SK-N-SH (cell line): Measurements from ENCODE around the gene PRR36. TPM values are rescaled to one million over a fixed set of nuclear protein-coding genes. Genes with fewer than 3 reads are reported as not detected.

Experiments
- CTCF ChIA-PET: fragments of 300-600, 350-600 bp; formaldehyde crosslinking; extraction: SDS; loops from one replicate; lab custom pipeline; 2021; lab: Yijun Ruan, JAX
- POLR2A ChIA-PET: fragments of 350-600 bp; sonication (Branson Sonifier 250); formaldehyde crosslinking; extraction: SDS; loops from one replicate; lab custom pipeline; 2020; ENCODE audit warnings: antibody characterized with exemption, inconsistent platforms; lab: Yijun Ruan, JAX
- DNase-seq: peaks from one replicate; pipeline ENCODE4 v3.0.0; 2012
- H2AFZ ChIP-seq: fragments of 200-600 bp; sonication (generic); 2 replicates; pipeline ENCODE4 v1.8.1; 2016; ENCODE audit warnings: antibody characterized with exemption, mild to moderate bottlenecking, low read depth
- H3F3A ChIP-seq: fragments of 200-600 bp; sonication (generic); replicated peaks from 2 replicates; pipeline ENCODE3; 2016; ENCODE audit warnings: antibody characterized with exemption, mild to moderate bottlenecking; ENCODE audit not compliant: insufficient read depth
- H3K27ac ChIP-seq, 2 experiments: fragments of 200-500 bp in 1 of 2; fragments of 200-600 bp in 1 of 2; sonication (Bioruptor generic) in 1 of 2; sonication (generic), shearing (Covaris generic) in 1 of 2; 2 replicates each; pipeline versions ENCODE4 v1.5.1 to v1.6.1; 2014 to 2016; ENCODE audit warnings: low read depth in 2 of 2, inconsistent platforms in 1 of 2, low read length in 1 of 2, mild to moderate bottlenecking in 1 of 2, mixed read lengths in 1 of 2
- H3K27me3 ChIP-seq: fragments of 200-600 bp; sonication (generic), shearing (Covaris generic); 2 replicates; pipeline ENCODE4 v1.6.1; 2016; ENCODE audit warnings: mixed run types; ENCODE audit not compliant: insufficient read depth
- H3K36me3 ChIP-seq, 2 experiments: fragments of 200-500 bp in 1 of 2; fragments of 200-600 bp in 1 of 2; sonication (Bioruptor generic) in 1 of 2; sonication (generic) in 1 of 2; replicated peaks in 1 of 2; 2 replicates each; pipeline versions ENCODE3 to v1.5.1; 2014 to 2016; ENCODE audit warnings: low read length in 1 of 2, mild to moderate bottlenecking in 1 of 2; ENCODE audit not compliant: insufficient read depth in 2 of 2, control insufficient read depth in 1 of 2
- H3K4me1 ChIP-seq, 2 experiments: fragments of 200-500 bp in 1 of 2; fragments of 200-600 bp in 1 of 2; sonication (Bioruptor generic) in 1 of 2; sonication (generic), shearing (Covaris generic) in 1 of 2; 2 replicates each; pipeline versions ENCODE4 v1.5.1 to v1.6.1; 2014 to 2016; ENCODE audit warnings: low read depth in 1 of 2, low read length in 1 of 2, mixed run types in 1 of 2; ENCODE audit not compliant: insufficient read depth in 2 of 2, control insufficient read depth in 1 of 2
- H3K4me2 ChIP-seq: fragments of 200-600 bp; sonication (generic), shearing (Covaris generic); 2 replicates; pipeline ENCODE4 v1.6.1; 2017; ENCODE audit warnings: mixed run types
- H3K4me3 ChIP-seq, 2 experiments: fragments of 200-500 bp in 1 of 2; fragments of 200-600 bp in 1 of 2; sonication (Bioruptor generic) in 1 of 2; sonication (generic), shearing (Covaris generic) in 1 of 2; 2 replicates each; pipeline versions ENCODE4 v1.5.1 to v1.8.1; 2014 to 2016; ENCODE audit warnings: low read depth in 2 of 2, inconsistent platforms in 1 of 2, low read length in 1 of 2, mild to moderate bottlenecking in 1 of 2, mixed read lengths in 1 of 2, moderate library complexity in 1 of 2
- H3K79me2 ChIP-seq: fragments of 200-600 bp; sonication (generic); 2 replicates; pipeline ENCODE4 v1.8.1; 2017; ENCODE audit warnings: mild to moderate bottlenecking; ENCODE audit not compliant: insufficient read depth
- H3K9ac ChIP-seq: fragments of 200-600 bp; sonication (generic); 2 replicates; pipeline ENCODE4 v1.6.1; 2017; ENCODE audit warnings: mixed run types
- H3K9me2 ChIP-seq: fragments of 200-600 bp; sonication (generic); 2 replicates; pipeline ENCODE4 v1.6.1; 2017; ENCODE audit warnings: mixed run types
- H3K9me3 ChIP-seq: fragments of 200-600 bp; sonication (generic); 2 replicates; pipeline ENCODE4 v1.6.1; 2017; ENCODE audit warnings: mixed run types, mild to moderate bottlenecking, moderate library complexity
- H4K20me1 ChIP-seq: fragments of 200-600 bp; sonication (generic); 2 replicates; pipeline ENCODE4 v1.6.1; 2017; ENCODE audit warnings: mild to moderate bottlenecking, mixed run types; ENCODE audit not compliant: insufficient read depth
- ELF1 ChIP-seq: IDR thresholded peaks from 2 replicates; pipeline ENCODE4 v1.4.0; 2012
- FOSL2 ChIP-seq: IDR thresholded peaks from 2 replicates; pipeline ENCODE4 v1.4.0; 2012; ENCODE audit warnings: low read depth, mild to moderate bottlenecking, moderate library complexity, borderline replicate concordance
- FOXJ3 ChIP-seq: sonication (generic); formaldehyde crosslinking; IDR thresholded peaks from 2 replicates; pipeline ENCODE4 v1.5.1; 2020; ENCODE audit warnings: mild to moderate bottlenecking, missing genetic modification reagents
- MEF2A ChIP-seq: IDR thresholded peaks from 2 replicates; pipeline ENCODE4 v1.4.0; 2012; ENCODE audit warnings: low read depth, borderline replicate concordance
- MXI1 ChIP-seq: IDR thresholded peaks from 2 replicates; pipeline ENCODE4 v1.6.1; 2012; ENCODE audit warnings: mild to moderate bottlenecking, low read depth, low read length, improper control_type of control experiment
- RAD21 ChIP-seq: IDR thresholded peaks from 2 replicates; pipeline ENCODE4 v1.6.1; 2012; ENCODE audit warnings: mild to moderate bottlenecking, low read length
- RCOR1 ChIP-seq: fragments of 150-350 bp; IDR thresholded peaks from 2 replicates; pipeline ENCODE4 v1.6.1; 2017; ENCODE audit warnings: antibody characterized with exemption, low read length
- REST ChIP-seq: IDR thresholded peaks from 2 replicates; pipeline ENCODE4 v1.6.1; 2012; ENCODE audit warnings: mild to moderate bottlenecking, low read depth, low read length, moderate library complexity
- SMC3 ChIP-seq: IDR thresholded peaks from 2 replicates; pipeline ENCODE4 v1.6.1; 2012; ENCODE audit warnings: low read depth, low read length, improper control_type of control experiment
- TCF12 ChIP-seq: IDR thresholded peaks from 2 replicates; pipeline ENCODE4 v1.4.0; 2012
- USF2 ChIP-seq: fragments of 150-350 bp; IDR thresholded peaks from 2 replicates; pipeline ENCODE4 v1.6.1; 2017; ENCODE audit warnings: antibody characterized with exemption, low read length, low read depth, borderline replicate concordance
- WGBS: methylation state at CpG from one replicate; pipeline ENCODE4 v1.1.6; 2017; ENCODE audit warnings: low lambda C conversion rate; 5-methylcytosine and 5-hydroxymethylcytosine counted together
- polyA plus RNA-seq, 3 experiments: library from polyadenylated mRNA; depleted of rRNA; stranded (reverse); fragments of >200 nt; gene quantifications; 2 replicates each; pipeline ENCODE4 v1.2.3, GENCODE V29; 2012

PRR36 gene
- polyA plus RNA-seq, 1 of the 3 experiments (the other 2 are of a cell fraction), result 0.18 TPM

GRCh38 chr19:7873304-7874075 is 700 bp downstream of the PRR36 start (continued):
- no peak for TF ChIP-seq MXI1
- TF ChIP-seq TCF12, result no peak
- no peak for TF ChIP-seq MEF2A
- no peak for TF ChIP-seq RCOR1
- TF ChIP-seq FOXJ3 (CRISPR knock-in tag), result no peak
- TF ChIP-seq ELF1, result no peak
- TF ChIP-seq USF2, result no peak

GRCh38 chr19:7872306-7873204 is 1.6 kb downstream of the PRR36 start:
- H4K20me1 ChIP-seq, result no peaks in the 10 kb centered on the region
- no peak overlapping the region; a peak in 1 of 4 replicates for H3K27ac ChIP-seq
- peaks cover 14% of the 10 kb centered on the region for H3F3A ChIP-seq
- H3K9me2 ChIP-seq, result no peaks in the 10 kb centered on the region
- peak overlapping the region; percentile 55; the same call in 1 of the 2 replicates for H3K4me2 ChIP-seq
- no peak overlapping the region for H3K4me3 ChIP-seq
- no peak for DNase-seq
- H3K9ac ChIP-seq, result no peak overlapping the region
- no peaks in the 10 kb centered on the region for H3K79me2 ChIP-seq
- H3K4me1 ChIP-seq, result peaks cover 0 to 30% of the 10 kb centered on the region in 2 experiments; a peak in 2 of 4 replicates
- H2AFZ ChIP-seq, result no peak overlapping the region
- H3K27me3 ChIP-seq, result no peaks in the 10 kb centered on the region
- ChIA-PET POLR2A (no interaction called here), CTCF (interaction anchor here (0.7 to 1.6 kb wide), 6 partner anchors 11 to 55 kb away, joined by 3 to 5 read pairs (median 4); partner anchors contain the start of gene MAP2K7)
- 95% methylated on average over 10 of the region's 47 CpGs for WGBS
- H3K9me3 ChIP-seq, result no peaks in the 10 kb centered on the region
- TF ChIP-seq RCOR1, result no peak
- no peak for TF ChIP-seq TCF12
- TF ChIP-seq SMC3, result no peak
- TF ChIP-seq RAD21, result no peak
- no peak for TF ChIP-seq FOXJ3 (CRISPR knock-in tag)
- TF ChIP-seq FOSL2, result no peak
- no peak for TF ChIP-seq REST
- no peaks in the 10 kb centered on the region for H3K36me3 ChIP-seq
